Activated CD4-positive, CD25-positive, alpha-beta regulatory T cell (primary cell): ENCODE measurements around the gene EDEM3.

Experiments used
- DNase-seq, 4 experiments: peaks; one replicate each; lab custom pipeline; 2025; lab: John Stamatoyannopoulos, UW

The EDEM3 gene

GRCh38 chr1:184669391-184669790 lies 85.3 kb downstream of the EDEM3 start:
- no peak for DNase-seq

DNA sequence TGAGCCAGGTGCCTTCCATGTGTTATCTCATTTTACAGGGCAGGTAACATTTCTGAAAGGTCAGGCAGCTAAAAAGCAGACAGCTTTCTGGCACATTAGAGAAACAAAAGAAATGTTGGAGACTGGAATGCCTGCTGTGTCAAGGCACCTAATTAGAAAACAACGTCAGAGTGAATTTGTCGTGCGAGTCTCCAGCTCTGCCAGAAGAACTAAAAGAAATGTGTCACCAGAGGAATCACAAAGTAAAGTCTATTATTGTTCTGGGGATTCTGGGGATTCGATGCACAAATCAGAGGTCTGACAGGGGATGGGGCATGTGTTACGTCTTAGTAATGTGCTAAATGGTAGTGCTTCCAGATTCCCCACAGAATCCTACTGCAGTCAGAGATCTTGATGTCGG lies 89.3 kb downstream of the EDEM3 start:
- no peak for DNase-seq

- no peak for DNase-seq
Observed at GRCh38 chr1:184664661-184665060, 90.0 kb downstream of the EDEM3 start.

- peak in 1 of 4 experiments; percentile 5 for DNase-seq
Observed at GRCh38 chr1:184664042-184664660, 90.5 kb downstream of the EDEM3 start.

DNA sequence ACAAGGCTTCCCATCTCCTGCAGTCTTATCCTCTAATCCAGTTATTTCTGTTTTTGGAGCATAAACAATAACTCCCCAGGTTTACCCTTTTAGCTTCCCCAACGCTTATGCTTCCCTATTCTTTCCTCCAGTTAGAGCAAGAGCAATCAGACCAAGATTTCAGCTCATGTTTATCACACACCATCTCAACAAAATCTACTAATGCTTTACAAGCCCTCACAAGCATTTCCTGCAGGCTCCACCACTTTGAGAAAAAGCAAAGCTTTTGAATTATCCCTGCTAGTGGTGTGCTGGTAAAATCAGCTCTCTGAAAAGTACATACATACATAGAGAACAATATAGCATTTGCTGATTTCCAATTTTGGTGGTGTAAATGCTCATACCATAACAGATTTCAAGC lies 92.9 kb downstream of the EDEM3 start:
- DNase-seq: no peak

GRCh38 chr1:184660462-184661191 lies 94.0 kb downstream of the EDEM3 start:
- no peak for DNase-seq

DNA sequence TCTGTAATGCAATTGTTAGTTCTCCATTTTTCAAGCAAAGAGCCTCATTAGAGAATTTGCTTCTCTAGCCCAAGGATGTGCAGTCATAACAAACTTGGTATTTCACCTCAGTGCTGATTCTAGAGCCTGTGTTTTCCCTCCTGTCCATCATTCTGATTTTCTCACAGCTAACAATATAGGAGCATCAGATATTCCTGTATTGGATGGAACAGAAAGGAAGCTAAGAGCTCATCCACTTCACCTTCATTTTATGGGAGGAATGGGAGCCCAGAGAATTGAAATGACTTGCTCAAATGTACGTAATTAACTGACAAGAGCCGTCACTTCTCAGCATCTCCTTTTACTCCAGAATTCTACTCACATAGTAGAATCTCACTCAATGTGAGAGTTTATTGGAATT lies 96.6 kb downstream of the EDEM3 start:
- DNase-seq: no peak

DNA sequence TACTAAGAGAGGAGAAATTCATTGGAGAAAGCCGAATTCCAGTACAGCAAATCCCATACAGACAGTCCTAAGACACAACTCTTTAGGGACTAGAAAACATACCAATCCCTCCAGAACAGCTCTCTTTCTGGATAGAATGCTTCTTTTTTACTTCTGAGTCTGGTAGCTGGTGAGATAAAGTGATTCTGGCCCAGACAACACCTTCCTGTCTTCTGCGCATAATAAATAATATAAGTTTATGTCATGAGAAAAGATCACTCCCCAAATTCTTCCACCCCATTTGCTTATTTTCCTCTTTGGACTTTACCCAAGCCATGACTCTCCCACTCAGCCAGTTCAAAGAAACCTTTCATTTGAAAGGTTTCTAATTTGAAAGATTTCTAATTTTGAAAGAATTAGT lies 98.4 kb downstream of the EDEM3 start:
- no peak for DNase-seq

GRCh38 chr1:184655185-184655584 lies 99.5 kb downstream of the EDEM3 start:
- no peak for DNase-seq

DNA sequence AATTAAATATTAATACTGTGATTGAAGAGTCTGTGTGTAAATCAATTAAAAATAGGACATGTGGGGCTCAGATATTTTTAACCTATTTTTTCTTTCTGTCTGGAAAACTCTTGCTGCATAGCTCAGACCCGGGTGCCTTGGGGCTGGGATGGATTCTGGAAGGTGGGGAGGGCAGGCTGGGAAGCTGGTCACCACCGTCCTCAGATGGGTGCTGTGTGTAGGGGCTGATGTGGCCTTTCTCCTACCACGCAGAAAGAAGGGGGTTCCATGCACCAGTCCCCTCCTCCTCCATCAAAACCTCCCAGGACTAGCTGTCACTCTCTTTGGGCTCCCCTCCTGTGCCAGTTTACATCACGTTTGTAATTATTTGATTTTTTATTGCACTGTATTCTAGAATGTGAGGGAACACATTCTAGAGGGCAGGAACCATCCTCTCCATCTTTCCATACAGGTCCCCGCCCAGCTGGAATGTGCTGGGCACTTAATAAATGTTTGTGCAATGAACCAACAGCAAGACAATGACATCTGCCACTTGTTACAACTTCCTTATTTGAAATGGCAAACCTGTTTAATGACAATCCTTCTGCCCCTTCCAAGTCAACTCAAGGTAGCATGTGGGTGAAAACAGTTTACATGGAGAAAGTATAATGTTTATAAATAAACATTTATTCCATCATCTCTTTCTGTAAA lies 104.3 kb downstream of the EDEM3 start:
- no peak for DNase-seq

- no peak for DNase-seq
Observed at GRCh38 chr1:184649451-184649888, 105.2 kb downstream of the EDEM3 start.

GRCh38 chr1:184648856-184649201 lies 105.8 kb downstream of the EDEM3 start:
- DNase-seq: no peak

GRCh38 chr1:184648160-184648855 lies 106.3 kb downstream of the EDEM3 start:
- DNase-seq: no peak

- no peak for DNase-seq
Observed at GRCh38 chr1:184647471-184647870, 107.2 kb downstream of the EDEM3 start.

GRCh38 chr1:184646824-184647223 lies 107.8 kb downstream of the EDEM3 start:
- DNase-seq: no peak

DNA sequence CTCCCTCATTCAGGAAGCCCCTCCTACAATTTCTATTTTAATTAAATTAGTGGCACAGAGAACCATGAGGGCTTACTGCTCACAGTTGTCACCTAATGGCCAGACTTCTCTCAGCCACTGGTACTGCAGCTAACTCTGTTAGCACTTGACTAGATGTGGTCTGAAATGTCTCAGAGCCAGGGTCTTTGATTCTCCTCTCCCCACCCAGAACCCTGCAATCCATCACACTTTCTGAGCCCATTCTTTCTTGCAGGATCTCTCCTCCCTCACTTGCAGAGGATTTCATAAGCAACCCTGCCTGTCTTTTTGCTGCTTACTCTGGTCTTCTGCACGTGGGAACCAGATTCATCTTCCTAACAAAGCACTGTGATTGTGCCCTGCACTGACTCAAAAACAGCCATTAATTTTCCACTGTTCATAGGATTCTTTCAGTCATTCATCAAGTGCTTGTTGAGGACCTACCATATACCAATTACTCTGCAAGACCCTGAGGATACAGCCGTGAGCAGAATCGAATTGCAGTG lies 108.4 kb downstream of the EDEM3 start:
- DNase-seq: no peak

DNA sequence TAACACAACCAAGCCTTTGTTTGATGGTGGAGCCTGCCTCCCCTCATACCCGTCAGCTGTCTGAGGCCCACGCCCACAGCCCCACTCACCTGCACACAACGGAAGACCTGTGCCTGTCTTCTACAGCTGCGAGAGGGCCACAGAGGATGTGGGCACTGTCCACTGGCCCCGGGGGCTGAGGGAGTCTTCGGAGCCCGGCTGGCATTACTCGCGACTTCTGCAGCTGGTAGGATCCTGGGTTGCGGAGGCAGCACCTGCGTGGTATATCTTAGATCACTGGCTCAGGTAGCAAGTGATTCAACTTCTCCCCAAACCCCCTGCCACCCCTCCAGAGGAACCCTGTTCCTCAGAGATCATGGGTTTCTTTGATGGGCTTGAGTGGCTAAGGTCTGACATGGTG lies 109.9 kb downstream of the EDEM3 start:
- no peak for DNase-seq

GRCh38 chr1:184643661-184644060 lies 111.0 kb downstream of the EDEM3 start:
- DNase-seq: no peak

GRCh38 chr1:184641894-184642293 lies 112.8 kb downstream of the EDEM3 start:
- no peak for DNase-seq

DNA sequence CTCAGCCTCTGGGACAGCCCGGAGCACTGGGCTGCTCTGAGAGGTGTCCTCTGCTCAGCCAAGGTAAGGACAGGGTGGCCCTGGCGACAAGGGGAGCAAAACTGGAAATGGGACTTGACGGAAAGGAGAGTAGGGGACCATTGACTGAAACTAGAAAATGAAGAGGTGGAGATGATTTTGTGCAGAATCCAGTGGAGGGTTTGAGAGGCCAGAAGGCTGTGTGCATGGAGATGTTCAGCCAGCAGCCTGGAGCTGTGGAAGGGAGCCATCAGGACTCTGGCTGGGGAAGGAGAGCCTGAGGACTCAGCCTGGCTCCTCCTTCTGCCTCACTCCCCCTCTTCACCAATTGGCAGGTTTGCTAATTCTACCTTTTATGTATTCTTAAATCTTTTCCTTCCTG lies 114.2 kb downstream of the EDEM3 start:
- DNase-seq: no peak
